H9 (cell line): ENCODE data around the gene CRYGS. TPM values are rescaled to one million over a fixed set of nuclear protein-coding genes. Genes with fewer than 3 reads are reported as not detected.
"Not testable (repeated sequence)": the region's sequence is repeated elsewhere in the genome, so short reads cannot be mapped to it uniquely, and the experiment has no call there.

Experiments
- DNase-seq: peaks from one replicate; pipeline ENCODE4 v3.0.0-alpha.2; 2017
- H2AFZ ChIP-seq: one replicate; pipeline ENCODE4 v1.6.1; 2013; ENCODE audit warnings: mild to moderate bottlenecking, low read length, control low read depth, moderate library complexity
- H2AK5ac ChIP-seq: 2 replicates; pipeline ENCODE4 v1.6.1; 2013; ENCODE audit warnings: low read length, control low read depth, mixed read lengths; ENCODE audit not compliant: insufficient read length
- H2BK120ac ChIP-seq: one replicate; pipeline ENCODE4 v1.6.1; 2013; ENCODE audit warnings: low read depth, mild to moderate bottlenecking, low read length, control low read depth, inconsistent platforms; ENCODE audit not compliant: poor library complexity, severe bottlenecking
- H2BK12ac ChIP-seq: 2 replicates; pipeline ENCODE4 v1.6.1; 2013; ENCODE audit warnings: low read length, control low read depth, mixed read lengths, low read depth; ENCODE audit not compliant: insufficient read length
- H2BK15ac ChIP-seq: 2 replicates; pipeline ENCODE4 v1.6.1; 2013; ENCODE audit warnings: low read depth, low read length, control low read depth
- H2BK20ac ChIP-seq: one replicate; pipeline ENCODE4 v1.6.1; 2013; ENCODE audit warnings: low read depth, mild to moderate bottlenecking, low read length, control low read depth, inconsistent platforms; ENCODE audit not compliant: poor library complexity, severe bottlenecking
- H2BK5ac ChIP-seq: 2 replicates; pipeline ENCODE4 v1.6.1; 2013; ENCODE audit warnings: low read length, control low read depth, mixed read lengths; ENCODE audit not compliant: insufficient read length
- H3K14ac ChIP-seq: 2 replicates; pipeline ENCODE4 v1.6.1; 2013; ENCODE audit warnings: low read length, control low read depth; ENCODE audit not compliant: insufficient read depth
- H3K18ac ChIP-seq: 2 replicates; pipeline ENCODE4 v1.6.1; 2013; ENCODE audit warnings: low read depth, mild to moderate bottlenecking, mixed read lengths, low read length, control low read depth; ENCODE audit not compliant: insufficient read length
- H3K23ac ChIP-seq: 2 replicates; pipeline ENCODE4 v1.6.1; 2013; ENCODE audit warnings: low read length, control low read depth, mixed read lengths, low read depth; ENCODE audit not compliant: insufficient read length
- H3K23me2 ChIP-seq: 2 replicates; pipeline ENCODE4 v1.6.1; 2013; ENCODE audit warnings: low read depth, mild to moderate bottlenecking, mixed read lengths, low read length, control low read depth; ENCODE audit not compliant: insufficient read length, poor library complexity, severe bottlenecking
- H3K27ac ChIP-seq: 2 replicates; pipeline ENCODE4 v1.5.1; 2013; ENCODE audit warnings: low read length, control low read depth, mixed read lengths, low read depth; ENCODE audit not compliant: insufficient read length
- H3K27me3 ChIP-seq: 2 replicates; pipeline ENCODE4 v1.6.1; 2013; ENCODE audit warnings: low read length, control low read depth, inconsistent platforms; ENCODE audit not compliant: insufficient read depth
- H3K4ac ChIP-seq: 2 replicates; pipeline ENCODE4 v1.6.1; 2013; ENCODE audit warnings: low read depth, mild to moderate bottlenecking, control low read depth, inconsistent platforms, low read length, moderate library complexity
- H3K4me1 ChIP-seq: 2 replicates; pipeline ENCODE4 v1.6.1; 2013; ENCODE audit warnings: low read length, control low read depth, inconsistent platforms; ENCODE audit not compliant: insufficient read depth
- H3K4me2 ChIP-seq: 2 replicates; pipeline ENCODE4 v1.6.1; 2013; ENCODE audit warnings: low read length, control low read depth, mixed read lengths; ENCODE audit not compliant: insufficient read length, insufficient read depth
- H3K56ac ChIP-seq: 2 replicates; pipeline ENCODE4 v1.6.1; 2013; ENCODE audit warnings: low read depth, mild to moderate bottlenecking, mixed read lengths, low read length, control low read depth; ENCODE audit not compliant: insufficient read length
- H3K79me1 ChIP-seq: 2 replicates; pipeline ENCODE4 v1.6.1; 2013; ENCODE audit warnings: low read depth, mild to moderate bottlenecking, moderate library complexity, low read length, control low read depth, inconsistent platforms; ENCODE audit not compliant: insufficient read depth, poor library complexity, severe bottlenecking
- H3K79me2 ChIP-seq: 2 replicates; pipeline ENCODE4 v1.6.1; 2013; ENCODE audit warnings: low read length, control low read depth, inconsistent platforms; ENCODE audit not compliant: insufficient read depth
- H3K9ac ChIP-seq: 2 replicates; pipeline ENCODE4 v1.6.1; 2013; ENCODE audit warnings: low read length, control low read depth, mixed read lengths; ENCODE audit not compliant: insufficient read length; ENCODE audit errors: extremely low read depth
- H3K9me3 ChIP-seq: one replicate; pipeline ENCODE4 v1.6.1; 2013; ENCODE audit warnings: low read depth, low read length, inconsistent platforms; ENCODE audit not compliant: control insufficient read depth
- H3T11ph ChIP-seq: one replicate; pipeline ENCODE4 v1.6.1; 2013; ENCODE audit warnings: mild to moderate bottlenecking, low read length, control low read depth, inconsistent platforms
- H4K20me1 ChIP-seq: one replicate; pipeline ENCODE4 v1.6.1; 2013; ENCODE audit not compliant: control insufficient read depth, insufficient read length, insufficient read depth
- H4K5ac ChIP-seq: 2 replicates; pipeline ENCODE4 v1.6.1; 2013; ENCODE audit warnings: low read depth, mild to moderate bottlenecking, mixed read lengths, low read length, control low read depth; ENCODE audit not compliant: insufficient read length
- H4K8ac ChIP-seq: replicated peaks from 2 replicates; pipeline ENCODE4 v1.6.1; 2013; ENCODE audit warnings: low read length, control low read depth, mixed read lengths, low read depth; ENCODE audit not compliant: insufficient read length
- H4K91ac ChIP-seq: 2 replicates; pipeline ENCODE4 v1.6.1; 2013; ENCODE audit warnings: low read depth, mild to moderate bottlenecking, moderate library complexity, mixed read lengths, low read length, control low read depth; ENCODE audit not compliant: insufficient read length
- H3K27ac Mint-ChIP-seq, 3 experiments: 2 replicates in 2 of 3; 3 replicates in 1 of 3; pipeline ENCODE4 v1.8.0; 2020 to 2021; ENCODE audit warnings: mixed read lengths in 3 of 3, mild to moderate bottlenecking in 1 of 3, moderate library complexity in 1 of 3
- H3K27me3 Mint-ChIP-seq: 2 replicates; pipeline ENCODE4 v1.8.0; 2021; ENCODE audit warnings: low read depth, mild to moderate bottlenecking, moderate library complexity, mixed read lengths
- H3K36me3 Mint-ChIP-seq, 3 experiments: 2 replicates in 2 of 3; 3 replicates in 1 of 3; pipeline ENCODE4 v1.8.0; 2020 to 2021; ENCODE audit warnings: low read depth in 3 of 3, mixed read lengths in 3 of 3; ENCODE audit not compliant: insufficient read depth in 1 of 3
- H3K4me1 Mint-ChIP-seq, 2 experiments: 2 replicates each; pipeline ENCODE4 v1.8.0; 2020; ENCODE audit warnings: mixed read lengths in 2 of 2
- H3K4me3 Mint-ChIP-seq, 2 experiments: 2 replicates in 1 of 2; 3 replicates in 1 of 2; pipeline ENCODE4 v1.8.0; 2020 to 2021; ENCODE audit warnings: mild to moderate bottlenecking in 2 of 2, mixed read lengths in 2 of 2, moderate library complexity in 1 of 2
- H3K9me3 Mint-ChIP-seq, 2 experiments: 2 replicates in 1 of 2; 3 replicates in 1 of 2; pipeline ENCODE4 v1.8.0; 2020; ENCODE audit warnings: mild to moderate bottlenecking in 2 of 2, mixed read lengths in 2 of 2, moderate library complexity in 1 of 2
- WGBS: extraction: QIAGEN DNeasy Blood & Tissue Kit; methylation state at CpG from one replicate; pipeline ENCODE4 v1.1.7; 2013; ENCODE audit warnings: missing lambda C conversion rate, low lambda C conversion rate, mixed read lengths; ENCODE audit not compliant: insufficient read length; ENCODE audit errors: extremely low coverage; 5-methylcytosine and 5-hydroxymethylcytosine counted together
- total RNA-seq: library from RNA; stranded (reverse); gene quantifications from 2 replicates; pipeline ENCODE4 v1.2.1, GENCODE V29; 2021
- TF ChIP-seq, protein P1 (sequence below): fragments of 200-600 bp; sonication (generic); conservative IDR thresholded peaks from 3 replicates; pipeline ENCODE4 v1.8.0; 2021; ENCODE audit warnings: antibody characterized with exemption, mild to moderate bottlenecking

The CRYGS gene
- total RNA-seq, 1 experiment from 2014 or later = 1.0 TPM

DNA sequence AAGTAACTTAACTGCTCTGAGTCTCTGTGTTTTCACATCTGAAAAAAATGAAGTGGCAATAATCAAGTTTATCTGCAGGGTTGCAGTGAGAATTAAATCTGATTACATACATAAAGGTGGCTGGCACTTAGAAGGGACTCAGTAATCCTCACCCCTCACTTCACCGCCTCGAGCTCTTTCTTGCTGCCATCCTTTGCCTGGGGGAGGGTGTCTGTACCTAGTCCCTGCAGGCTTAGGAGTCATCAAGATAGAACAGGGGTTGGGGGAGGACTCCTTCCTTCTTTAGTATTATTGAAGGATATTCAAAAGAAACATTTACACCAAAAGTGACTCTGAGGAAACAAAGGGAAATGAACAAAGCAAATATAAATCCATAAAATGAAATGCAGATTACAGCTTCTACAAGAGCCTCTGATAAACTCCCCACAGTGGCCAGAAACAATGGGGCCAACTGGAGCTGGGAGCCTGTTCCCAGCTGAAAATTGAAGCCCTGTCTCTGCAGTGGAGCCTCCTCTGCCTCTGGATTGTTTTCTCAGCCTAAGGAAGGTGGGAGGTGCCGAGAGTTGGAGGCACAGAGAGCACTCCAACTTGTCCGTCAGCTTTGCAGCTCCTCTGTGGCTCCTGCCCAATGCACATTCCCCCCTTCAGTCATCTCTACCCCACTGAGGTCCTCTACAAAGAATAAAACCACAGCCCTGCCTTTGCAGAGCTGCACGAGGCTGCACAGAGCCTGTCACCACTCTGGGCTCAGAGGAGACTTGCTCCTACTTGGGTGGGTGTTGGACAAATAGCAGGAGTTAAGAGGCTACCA, 41.8 kb downstream of the CRYGS start:
- Histone ChIP-seq H3K23me2 (no peaks in the 10 kb centered on the region), H2BK12ac (no peak overlapping the region), H3K4me2 (no peak overlapping the region), H2BK15ac (no peak overlapping the region), H3K14ac (no peak overlapping the region), H3T11ph (no peak overlapping the region), H2AFZ (no peak overlapping the region), H4K20me1 (no peaks in the 10 kb centered on the region), H3K23ac (no peak overlapping the region), H2BK5ac (no peak overlapping the region), H4K8ac (no peak overlapping the region), H3K79me1 (no peaks in the 10 kb centered on the region), H3K56ac (no peak overlapping the region), H3K27ac (no peak overlapping the region), H2AK5ac (no peak overlapping the region), H3K4ac (no peak overlapping the region), H4K5ac (no peak overlapping the region), H3K79me2 (no peaks in the 10 kb centered on the region), H3K4me1 (no peaks in the 10 kb centered on the region), H4K91ac (no peak overlapping the region), H2BK20ac (no peak overlapping the region), H3K9ac (no peak overlapping the region), H3K27me3 (no peaks in the 10 kb centered on the region), H3K9me3 (no peaks in the 10 kb centered on the region), H3K18ac (no peak overlapping the region), H2BK120ac (no peak overlapping the region)
- H3K27me3 Mint-ChIP-seq = peaks cover 10% of the 10 kb centered on the region; the same call in 1 of the 2 replicates
- no CpG with 5 or more reads among the region's 5 CpGs for WGBS
- no peak for DNase-seq
- H3K27ac Mint-ChIP-seq = no peak overlapping the region
- TF ChIP-seq, protein P1, sequence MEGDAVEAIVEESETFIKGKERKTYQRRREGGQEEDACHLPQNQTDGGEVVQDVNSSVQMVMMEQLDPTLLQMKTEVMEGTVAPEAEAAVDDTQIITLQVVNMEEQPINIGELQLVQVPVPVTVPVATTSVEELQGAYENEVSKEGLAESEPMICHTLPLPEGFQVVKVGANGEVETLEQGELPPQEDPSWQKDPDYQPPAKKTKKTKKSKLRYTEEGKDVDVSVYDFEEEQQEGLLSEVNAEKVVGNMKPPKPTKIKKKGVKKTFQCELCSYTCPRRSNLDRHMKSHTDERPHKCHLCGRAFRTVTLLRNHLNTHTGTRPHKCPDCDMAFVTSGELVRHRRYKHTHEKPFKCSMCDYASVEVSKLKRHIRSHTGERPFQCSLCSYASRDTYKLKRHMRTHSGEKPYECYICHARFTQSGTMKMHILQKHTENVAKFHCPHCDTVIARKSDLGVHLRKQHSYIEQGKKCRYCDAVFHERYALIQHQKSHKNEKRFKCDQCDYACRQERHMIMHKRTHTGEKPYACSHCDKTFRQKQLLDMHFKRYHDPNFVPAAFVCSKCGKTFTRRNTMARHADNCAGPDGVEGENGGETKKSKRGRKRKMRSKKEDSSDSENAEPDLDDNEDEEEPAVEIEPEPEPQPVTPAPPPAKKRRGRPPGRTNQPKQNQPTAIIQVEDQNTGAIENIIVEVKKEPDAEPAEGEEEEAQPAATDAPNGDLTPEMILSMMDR = no peak
- peaks cover 13 to 17% of the 10 kb centered on the region in 2 experiments for H3K4me1 Mint-ChIP-seq
- H3K9me3 Mint-ChIP-seq = peaks cover 11 to 12% of the 10 kb centered on the region in 2 experiments; a peak in 3 of 5 replicates
- H3K4me3 Mint-ChIP-seq = no peak overlapping the region
- no peaks in the 10 kb centered on the region for H3K36me3 Mint-ChIP-seq

DNA sequence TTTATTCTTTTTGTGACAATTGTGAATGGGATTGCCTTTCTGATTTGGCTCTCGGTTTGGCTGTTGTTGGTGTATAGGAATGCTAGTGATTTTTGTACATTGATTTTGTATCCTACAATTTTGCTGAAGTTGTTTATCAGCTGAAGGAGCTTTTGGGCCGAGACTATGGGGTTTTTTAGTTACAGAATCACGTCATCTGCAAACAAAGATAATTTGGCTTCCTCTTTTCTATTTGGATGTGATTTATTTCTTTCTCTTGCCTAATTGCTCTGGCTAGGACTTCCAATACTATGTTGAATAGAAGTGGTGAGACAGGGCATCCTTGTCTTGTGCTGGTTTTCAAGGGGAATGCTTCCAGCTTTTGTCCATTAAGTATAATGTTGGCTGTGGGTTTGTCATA, 44.2 kb downstream of the CRYGS start:
- H3K4me3 Mint-ChIP-seq, H4K8ac ChIP-seq, H3K4ac ChIP-seq, H2BK5ac ChIP-seq, H2BK15ac ChIP-seq, H3K27ac ChIP-seq, H3K4me1 ChIP-seq, H3K18ac ChIP-seq, H3K23ac ChIP-seq, H3K4me2 ChIP-seq, H2BK120ac ChIP-seq, DNase-seq, H4K5ac ChIP-seq, H3K56ac ChIP-seq, H3K14ac ChIP-seq, H4K20me1 ChIP-seq, H3T11ph ChIP-seq, H2BK20ac ChIP-seq, H2AK5ac ChIP-seq, H4K91ac ChIP-seq, H3K79me2 ChIP-seq, H3K79me1 ChIP-seq, H3K27me3 ChIP-seq, H3K9me3 ChIP-seq, H2AFZ ChIP-seq, H3K9ac ChIP-seq, H3K27ac Mint-ChIP-seq, H3K36me3 Mint-ChIP-seq, H2BK12ac ChIP-seq, H3K23me2 ChIP-seq: not testable (repeated sequence)
- Mint-ChIP-seq H3K9me3 (peaks cover 11 to 12% of the 10 kb centered on the region in 2 experiments; a peak in 3 of 5 replicates), H3K27me3 (peaks cover 12% of the 10 kb centered on the region; the same call in 1 of the 2 replicates), H3K4me1 (peaks cover 13 to 17% of the 10 kb centered on the region in 2 experiments)
- WGBS = no CpG with 5 or more reads among the region's 3 CpGs
